Stimulated activated CD8-positive, alpha-beta memory T cell treated with anti-CD3 and anti-CD28 coated beads, Interleukin-15, amount 100 ng/mL, for 24 hours (primary cell): ENCODE data around the gene CARS2.
"Not testable (repeated sequence)": the region's sequence is repeated elsewhere in the genome, so short reads cannot be mapped to it uniquely, and the experiment has no call there.

ENCODE experiments used
- DNase-seq: peaks from one replicate; pipeline ENCODE4 v3.0.0-alpha.2; 2020; ENCODE audit warnings: low read depth

Gene CARS2

GRCh38 chr13:110616103-110617101 lies 89.5 kb downstream of the CARS2 start:
- DNase-seq, result no peak

- DNase-seq, result peak; percentile 63
Observed at GRCh38 chr13:110615322-110616102, 90.4 kb downstream of the CARS2 start, which contains the start of gene NAXD. NAXD (plus strand) TSS chr13:110615545; CDS start chr13:110615602, 57 bp downstream.

- no peak for DNase-seq
Observed at GRCh38 chr13:110615005-110615321, 91.0 kb downstream of the CARS2 start.

GRCh38 chr13:110610955-110611595 lies 94.8 kb downstream of the CARS2 start:
- no peak for DNase-seq

- no peak for DNase-seq
Observed at GRCh38 chr13:110607675-110608224, 98.2 kb downstream of the CARS2 start.

GRCh38 chr13:110606281-110606680 lies 99.6 kb downstream of the CARS2 start:
- DNase-seq, result not testable (repeated sequence)

- DNase-seq, result no peak
Observed at GRCh38 chr13:110605132-110605531, 100.8 kb downstream of the CARS2 start.

- no peak for DNase-seq
Observed at GRCh38 chr13:110600980-110601379, 104.9 kb downstream of the CARS2 start.

GRCh38 chr13:110600261-110600819 lies 105.6 kb downstream of the CARS2 start:
- DNase-seq, result no peak

GRCh38 chr13:110597041-110597689 lies 108.8 kb downstream of the CARS2 start:
- DNase-seq, result no peak

GRCh38 chr13:110593430-110594130 lies 112.3 kb downstream of the CARS2 start:
- no peak for DNase-seq

- no peak for DNase-seq
Observed at GRCh38 chr13:110592665-110593064, 113.3 kb downstream of the CARS2 start.
